HEK293 (cell line): ENCODE data around the gene CASP8.

Experiments
- CTCF ChIP-seq: fragments of 450-650 bp; formaldehyde crosslinking; IDR thresholded peaks from 2 replicates; pipeline ENCODE4 v1.5.1; 2016; ENCODE audit warnings: missing biosample characterization, missing genetic modification characterization
- PATZ1 ChIP-seq: fragments of 450-650 bp; formaldehyde crosslinking; IDR thresholded peaks from 2 replicates; pipeline ENCODE4 v1.5.1; 2016; ENCODE audit warnings: missing biosample characterization, missing genetic modification characterization
- TCF7L2 ChIP-seq: IDR thresholded peaks from 2 replicates; pipeline ENCODE4 v1.6.1; 2011; ENCODE audit warnings: low read depth, mild to moderate bottlenecking, inconsistent platforms, low read length, moderate library complexity, borderline replicate concordance
- ZNF398 ChIP-seq: fragments of 450-650 bp; formaldehyde crosslinking; IDR thresholded peaks from 2 replicates; pipeline ENCODE4 v1.5.1; 2017; ENCODE audit warnings: missing biosample characterization, missing genetic modification characterization
- ZNF792 ChIP-seq: fragments of 450-650 bp; formaldehyde crosslinking; IDR thresholded peaks from 2 replicates; pipeline ENCODE4 v1.5.1; 2016; ENCODE audit warnings: missing biosample characterization, missing genetic modification characterization

GRCh38 chr2:201271917-201272316 is 11.6 kb downstream of the CASP8 start:
- TF ChIP-seq PATZ1 (tag by site-specific recombination) (no peak), CTCF (tag by site-specific recombination) (no peak), TCF7L2 (no peak), ZNF792 (tag by site-specific recombination) (no peak), ZNF398 (tag by site-specific recombination) (no peak)
